Adrenal gland (tissue), 5 donors: ENCODE measurements around the gene LCA5.

ENCODE experiments used
- POLR2A ChIP-seq, 2 donors: fragments of 450-650 bp; IDR thresholded peaks; one replicate each; pipeline ENCODE4 v1.6.1; 2017; ENCODE audit warnings: antibody characterized with exemption in 2 of 2, mild to moderate bottlenecking in 2 of 2, moderate library complexity in 1 of 2
- TF ChIP-seq, protein P1 (sequence below), 6 experiments: fragments of 450-650 bp in 4 of 6; fragments of 200-600 bp in 2 of 6; sonication (generic) in 1 of 6; IDR thresholded peaks; 1 replicate in 5 of 6; 2 replicates in 1 of 6; pipeline versions ENCODE4 v1.5.1 to v1.8.0; 2016 to 2021; ENCODE audit warnings: antibody characterized with exemption in 6 of 6, mild to moderate bottlenecking in 2 of 6, moderate library complexity in 1 of 6
- donor health status: DM: no; HTN: no; CAD: no.

GRCh38 chr6:79524065-79524464, 13.2 kb downstream of the LCA5 start:
- TF ChIP-seq, protein P1, sequence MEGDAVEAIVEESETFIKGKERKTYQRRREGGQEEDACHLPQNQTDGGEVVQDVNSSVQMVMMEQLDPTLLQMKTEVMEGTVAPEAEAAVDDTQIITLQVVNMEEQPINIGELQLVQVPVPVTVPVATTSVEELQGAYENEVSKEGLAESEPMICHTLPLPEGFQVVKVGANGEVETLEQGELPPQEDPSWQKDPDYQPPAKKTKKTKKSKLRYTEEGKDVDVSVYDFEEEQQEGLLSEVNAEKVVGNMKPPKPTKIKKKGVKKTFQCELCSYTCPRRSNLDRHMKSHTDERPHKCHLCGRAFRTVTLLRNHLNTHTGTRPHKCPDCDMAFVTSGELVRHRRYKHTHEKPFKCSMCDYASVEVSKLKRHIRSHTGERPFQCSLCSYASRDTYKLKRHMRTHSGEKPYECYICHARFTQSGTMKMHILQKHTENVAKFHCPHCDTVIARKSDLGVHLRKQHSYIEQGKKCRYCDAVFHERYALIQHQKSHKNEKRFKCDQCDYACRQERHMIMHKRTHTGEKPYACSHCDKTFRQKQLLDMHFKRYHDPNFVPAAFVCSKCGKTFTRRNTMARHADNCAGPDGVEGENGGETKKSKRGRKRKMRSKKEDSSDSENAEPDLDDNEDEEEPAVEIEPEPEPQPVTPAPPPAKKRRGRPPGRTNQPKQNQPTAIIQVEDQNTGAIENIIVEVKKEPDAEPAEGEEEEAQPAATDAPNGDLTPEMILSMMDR (IDR thresholded peaks at IDR 0.05), result no peak
- no peak for TF ChIP-seq POLR2A (IDR thresholded peaks at IDR 0.05)
